ENCODE measurements around the gene INAFM2. TPM values are rescaled to one million over a fixed set of nuclear protein-coding genes. Genes with fewer than 3 reads are reported as not detected.

INAFM2 gene
- polyA plus RNA-seq, 1 donor from 2014 or later = 14.8 TPM

GRCh38 chr15:40275523-40275922, 48.0 kb upstream of the INAFM2 start:
- Histone ChIP-seq H3K9me3 (ENCODE audit: low read length) (no peaks in the 10 kb centered on the region), H3K4me2 (ENCODE audit: low read length) (no peak overlapping the region), H3F3A (ENCODE audit: insufficient read depth, low read length, poor library complexity, severe bottlenecking) (no peaks in the 10 kb centered on the region), H3K36me3 (ENCODE audit: insufficient read depth, low read length) (no peaks in the 10 kb centered on the region), H3K27me3 (ENCODE audit: insufficient read depth, low read depth, low read length) (peaks cover 24% of the 10 kb centered on the region), H3K79me2 (replicated peaks; ENCODE audit: insufficient read depth, low read length) (no peaks in the 10 kb centered on the region), H4K20me1 (ENCODE audit: insufficient read depth) (no peaks in the 10 kb centered on the region), H2AFZ (ENCODE audit: low read depth, low read length) (no peak overlapping the region), H3K4me3 (ENCODE audit: low read length) (no peak overlapping the region), H3K27ac (ENCODE audit: low read length) (no peak overlapping the region), H3K9ac (ENCODE audit: low read length) (no peak overlapping the region), H3K9me2 (ENCODE audit: insufficient read depth, low read length) (no peaks in the 10 kb centered on the region)
- TF ChIP-seq CTCF (IDR thresholded peaks at IDR 0.05; ENCODE audit: poor library complexity, severe bottlenecking) = no peak
- no peak for TF ChIP-seq POLR2AphosphoS5 (IDR thresholded peaks at IDR 0.05)
- TF ChIP-seq MXI1 (conservative IDR thresholded peaks at IDR 0.05; ENCODE audit: poor library complexity, severe bottlenecking) = no peak
- TF ChIP-seq, protein P1, sequence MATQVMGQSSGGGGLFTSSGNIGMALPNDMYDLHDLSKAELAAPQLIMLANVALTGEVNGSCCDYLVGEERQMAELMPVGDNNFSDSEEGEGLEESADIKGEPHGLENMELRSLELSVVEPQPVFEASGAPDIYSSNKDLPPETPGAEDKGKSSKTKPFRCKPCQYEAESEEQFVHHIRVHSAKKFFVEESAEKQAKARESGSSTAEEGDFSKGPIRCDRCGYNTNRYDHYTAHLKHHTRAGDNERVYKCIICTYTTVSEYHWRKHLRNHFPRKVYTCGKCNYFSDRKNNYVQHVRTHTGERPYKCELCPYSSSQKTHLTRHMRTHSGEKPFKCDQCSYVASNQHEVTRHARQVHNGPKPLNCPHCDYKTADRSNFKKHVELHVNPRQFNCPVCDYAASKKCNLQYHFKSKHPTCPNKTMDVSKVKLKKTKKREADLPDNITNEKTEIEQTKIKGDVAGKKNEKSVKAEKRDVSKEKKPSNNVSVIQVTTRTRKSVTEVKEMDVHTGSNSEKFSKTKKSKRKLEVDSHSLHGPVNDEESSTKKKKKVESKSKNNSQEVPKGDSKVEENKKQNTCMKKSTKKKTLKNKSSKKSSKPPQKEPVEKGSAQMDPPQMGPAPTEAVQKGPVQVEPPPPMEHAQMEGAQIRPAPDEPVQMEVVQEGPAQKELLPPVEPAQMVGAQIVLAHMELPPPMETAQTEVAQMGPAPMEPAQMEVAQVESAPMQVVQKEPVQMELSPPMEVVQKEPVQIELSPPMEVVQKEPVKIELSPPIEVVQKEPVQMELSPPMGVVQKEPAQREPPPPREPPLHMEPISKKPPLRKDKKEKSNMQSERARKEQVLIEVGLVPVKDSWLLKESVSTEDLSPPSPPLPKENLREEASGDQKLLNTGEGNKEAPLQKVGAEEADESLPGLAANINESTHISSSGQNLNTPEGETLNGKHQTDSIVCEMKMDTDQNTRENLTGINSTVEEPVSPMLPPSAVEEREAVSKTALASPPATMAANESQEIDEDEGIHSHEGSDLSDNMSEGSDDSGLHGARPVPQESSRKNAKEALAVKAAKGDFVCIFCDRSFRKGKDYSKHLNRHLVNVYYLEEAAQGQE (IDR thresholded peaks at IDR 0.05; ENCODE audit: borderline replicate concordance) = no peak
- TF ChIP-seq TAF1 (IDR thresholded peaks at IDR 0.05; ENCODE audit: low read depth) = no peak
- TF ChIP-seq EP300 (conservative IDR thresholded peaks at IDR 0.05; ENCODE audit: poor library complexity, severe bottlenecking) = no peak
- no peak for TF ChIP-seq SMC3 (conservative IDR thresholded peaks at IDR 0.05; ENCODE audit: poor library complexity)
- no peak for TF ChIP-seq EZH2 (IDR thresholded peaks at IDR 0.05; ENCODE audit: borderline replicate concordance, insufficient read depth, low read length, poor library complexity, severe bottlenecking)
- TF ChIP-seq RAD21 (conservative IDR thresholded peaks at IDR 0.05) = no peak

DNA sequence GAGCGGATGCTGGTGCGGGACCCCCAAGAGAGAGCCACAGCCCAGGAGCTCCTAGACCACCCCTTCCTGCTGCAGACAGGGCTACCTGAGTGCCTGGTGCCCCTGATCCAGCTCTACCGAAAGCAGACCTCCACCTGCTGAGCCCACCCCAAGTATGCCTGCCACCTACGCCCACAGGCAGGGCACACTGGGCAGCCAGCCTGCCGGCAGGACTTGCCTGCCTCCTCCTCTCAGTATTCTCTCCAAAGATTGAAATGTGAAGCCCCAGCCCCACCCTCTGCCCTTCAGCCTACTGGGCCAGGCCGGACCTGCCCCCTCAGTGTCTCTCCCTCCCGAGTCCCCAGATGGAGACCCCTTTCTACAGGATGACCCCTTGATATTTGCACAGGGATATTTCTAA, 47.5 kb upstream of the INAFM2 start:
- Histone ChIP-seq H3K79me2 (replicated peaks; ENCODE audit: insufficient read depth, low read length) (no peaks in the 10 kb centered on the region), H3K36me3 (ENCODE audit: insufficient read depth, low read length) (no peaks in the 10 kb centered on the region), H2AFZ (ENCODE audit: low read depth, low read length) (no peak overlapping the region), H3K4me2 (ENCODE audit: low read length) (no peak overlapping the region), H3K9ac (ENCODE audit: low read length) (no peak overlapping the region), H3F3A (ENCODE audit: insufficient read depth, low read length, poor library complexity, severe bottlenecking) (no peaks in the 10 kb centered on the region), H3K27me3 (ENCODE audit: insufficient read depth, low read depth, low read length) (peaks cover 28% of the 10 kb centered on the region), H4K20me1 (ENCODE audit: insufficient read depth) (no peaks in the 10 kb centered on the region), H3K9me3 (ENCODE audit: low read length) (no peaks in the 10 kb centered on the region), H3K9me2 (ENCODE audit: insufficient read depth, low read length) (no peaks in the 10 kb centered on the region), H3K27ac (ENCODE audit: low read length) (no peak overlapping the region), H3K4me3 (ENCODE audit: low read length) (no peak overlapping the region)
- TF ChIP-seq POLR2AphosphoS5 (IDR thresholded peaks at IDR 0.05) = no peak
- no peak for TF ChIP-seq SMC3 (conservative IDR thresholded peaks at IDR 0.05; ENCODE audit: poor library complexity)
- no peak for TF ChIP-seq CTCF (IDR thresholded peaks at IDR 0.05; ENCODE audit: poor library complexity, severe bottlenecking)
- TF ChIP-seq EP300 (conservative IDR thresholded peaks at IDR 0.05; ENCODE audit: poor library complexity, severe bottlenecking) = no peak
- TF ChIP-seq, protein P1 (IDR thresholded peaks at IDR 0.05; ENCODE audit: borderline replicate concordance) = no peak
- TF ChIP-seq RAD21 (conservative IDR thresholded peaks at IDR 0.05) = no peak
- no peak for TF ChIP-seq MXI1 (conservative IDR thresholded peaks at IDR 0.05; ENCODE audit: poor library complexity, severe bottlenecking)
- no peak for TF ChIP-seq EZH2 (IDR thresholded peaks at IDR 0.05; ENCODE audit: borderline replicate concordance, insufficient read depth, low read length, poor library complexity, severe bottlenecking)
